Measurements from ENCODE around the gene MIB1.
A peak's percentile ranks its signal among the peaks of the same experiment; 100 is the strongest.

Gene MIB1

DNA sequence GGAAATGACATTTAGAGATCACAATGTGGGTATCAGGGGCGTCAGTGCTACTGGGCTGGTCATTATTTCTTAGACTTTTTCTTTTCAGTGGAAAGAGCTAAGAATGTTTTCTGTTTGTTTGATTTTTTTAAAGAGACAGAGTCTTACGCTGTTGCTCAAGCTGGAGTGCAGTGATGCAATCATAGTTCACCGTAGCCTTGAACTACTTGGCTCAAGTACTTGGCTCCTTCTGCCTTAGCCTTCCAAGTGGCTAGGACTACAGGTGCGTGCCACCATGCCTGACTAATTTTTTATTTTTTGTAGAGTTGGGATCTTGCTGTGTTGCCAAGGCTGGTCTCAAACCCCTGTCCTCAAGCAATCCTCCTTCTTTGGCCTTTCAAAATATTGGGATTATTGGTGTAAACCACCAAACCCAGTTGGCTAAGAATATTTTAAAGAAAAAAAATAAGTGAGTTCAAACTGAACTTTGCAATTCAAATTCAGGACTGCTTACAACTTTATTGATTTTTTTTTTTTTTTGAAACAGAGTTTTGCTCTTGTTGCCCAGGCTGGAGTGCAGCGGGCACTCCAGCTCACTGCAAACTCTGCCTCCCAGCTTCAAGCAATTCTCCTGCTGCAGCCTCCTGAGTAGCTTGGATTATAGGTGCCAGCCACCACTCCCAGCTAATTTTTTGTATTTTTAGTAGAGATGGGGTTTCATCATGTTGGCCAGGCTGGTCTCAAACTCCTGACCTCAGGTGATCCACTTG is 154.2 kb downstream of the MIB1 start:
- no peak for DNase-seq (ENCODE audit: low read depth in 2 of 2)

DNA sequence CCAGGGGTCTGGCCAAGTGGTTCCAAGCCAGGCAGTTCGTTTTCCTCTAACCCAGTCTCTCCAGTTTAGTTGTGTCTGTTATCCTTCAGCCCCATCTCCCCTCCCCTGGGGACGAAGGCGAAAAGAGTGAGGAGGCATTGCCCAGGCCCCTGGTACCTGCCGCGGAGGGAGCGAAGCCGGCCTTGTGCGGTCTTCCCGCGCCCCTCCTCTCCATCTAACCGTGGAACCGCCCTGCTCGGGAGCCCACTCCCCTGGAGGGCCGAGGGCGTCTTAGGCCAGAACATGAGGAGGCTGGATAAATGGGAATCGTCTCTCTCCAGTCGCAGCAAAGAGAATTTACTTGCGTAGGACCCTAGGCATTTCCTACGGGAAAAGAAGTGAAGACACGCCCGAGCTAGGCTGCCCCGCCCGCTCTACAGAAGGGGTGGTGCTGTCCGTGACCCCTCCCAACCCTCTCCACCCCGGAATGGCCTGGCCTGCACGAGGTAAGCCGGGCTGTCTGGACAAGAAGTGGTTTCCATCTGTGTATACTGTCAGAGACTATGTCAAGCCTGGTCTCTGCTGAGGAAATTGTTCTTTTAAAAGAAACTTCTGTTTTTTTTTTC is 156.2 kb downstream of the MIB1 start:
- DNase-seq (ENCODE audit: low read depth in 2 of 2): no peak

DNA sequence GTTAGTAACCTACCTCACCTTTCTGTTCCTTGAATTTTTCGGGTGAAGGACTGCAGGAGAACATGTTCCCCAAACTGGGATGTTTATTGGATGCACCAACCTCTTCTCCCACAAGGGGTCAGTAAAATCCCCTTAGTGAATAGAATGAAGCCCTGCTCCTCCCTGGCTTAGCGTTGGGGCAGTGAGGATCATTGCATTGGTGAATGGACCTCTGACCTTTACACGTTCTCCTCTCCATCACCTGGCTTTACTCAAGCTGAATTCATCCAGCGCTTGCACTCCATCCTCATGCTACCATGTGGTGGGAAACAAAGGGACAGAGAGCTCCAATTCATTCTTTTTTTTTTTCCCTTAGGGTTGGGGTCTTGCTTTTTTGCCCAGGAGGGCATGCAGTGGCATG is 157.2 kb downstream of the MIB1 start:
- peak in 1 of 2 donors; percentile 5 for DNase-seq (ENCODE audit: low read depth in 2 of 2)

DNA sequence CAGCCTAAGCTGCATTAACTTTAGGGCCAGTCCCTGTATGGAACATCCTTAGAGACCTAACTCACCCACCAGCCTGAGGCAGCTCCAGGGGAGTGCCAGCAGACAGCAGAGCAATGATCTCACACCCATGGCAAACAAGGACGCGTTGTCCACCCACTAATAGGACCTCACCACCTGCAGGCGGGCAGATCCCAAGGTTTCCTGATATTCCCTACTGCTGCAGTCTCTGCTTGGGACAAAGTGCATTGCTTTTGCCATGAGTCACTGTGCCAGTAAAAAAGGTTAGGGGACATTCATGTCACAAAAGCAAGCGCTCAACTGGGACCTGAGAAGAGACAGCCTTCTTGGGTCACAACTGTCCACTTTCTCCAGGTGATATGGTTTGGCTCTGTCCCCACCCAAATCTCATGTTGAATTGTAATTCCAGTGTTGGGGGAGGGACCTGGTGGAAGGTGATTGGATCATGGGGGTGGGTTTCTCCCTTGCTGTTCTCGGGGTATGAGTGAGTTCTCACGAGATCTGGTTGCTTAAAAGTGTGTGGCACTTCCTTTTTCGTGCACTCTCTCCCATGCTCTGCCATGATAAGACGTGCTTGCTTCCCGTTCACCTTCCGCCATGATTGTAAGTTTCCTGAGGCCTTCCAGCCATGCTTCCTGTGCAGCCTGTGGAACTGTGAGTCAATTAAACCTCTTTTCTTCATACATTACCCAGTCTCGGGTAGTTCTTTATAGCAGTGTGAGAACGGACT is 160.2 kb downstream of the MIB1 start:
- DNase-seq (ENCODE audit: low read depth in 2 of 2): no peak

DNA sequence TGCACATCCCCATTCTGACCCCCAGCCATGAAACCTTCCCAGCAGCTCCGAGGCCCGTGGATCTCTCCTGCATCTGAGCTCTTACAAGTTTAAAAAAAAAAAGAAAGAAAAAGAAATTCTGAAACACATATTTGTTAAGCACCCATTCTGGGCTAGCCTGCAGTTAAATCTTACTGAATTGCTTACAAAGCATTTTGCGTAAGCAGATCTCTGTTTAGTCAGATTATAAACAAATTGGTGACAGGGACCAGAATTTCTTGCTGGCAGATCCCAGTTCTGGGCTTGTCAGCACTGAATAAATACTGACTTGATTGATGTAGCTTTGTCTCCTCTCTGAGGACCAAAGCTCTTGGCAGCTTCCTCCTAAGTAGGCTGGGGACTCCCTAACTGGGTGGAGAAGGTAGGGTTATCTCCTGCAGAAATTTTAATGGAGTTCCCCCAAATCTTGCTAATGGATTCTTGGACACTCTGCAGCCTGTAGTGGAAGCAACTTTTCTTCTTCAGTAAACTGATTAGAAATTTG is 160.9 kb downstream of the MIB1 start:
- DNase-seq (ENCODE audit: low read depth in 2 of 2): no peak

DNA sequence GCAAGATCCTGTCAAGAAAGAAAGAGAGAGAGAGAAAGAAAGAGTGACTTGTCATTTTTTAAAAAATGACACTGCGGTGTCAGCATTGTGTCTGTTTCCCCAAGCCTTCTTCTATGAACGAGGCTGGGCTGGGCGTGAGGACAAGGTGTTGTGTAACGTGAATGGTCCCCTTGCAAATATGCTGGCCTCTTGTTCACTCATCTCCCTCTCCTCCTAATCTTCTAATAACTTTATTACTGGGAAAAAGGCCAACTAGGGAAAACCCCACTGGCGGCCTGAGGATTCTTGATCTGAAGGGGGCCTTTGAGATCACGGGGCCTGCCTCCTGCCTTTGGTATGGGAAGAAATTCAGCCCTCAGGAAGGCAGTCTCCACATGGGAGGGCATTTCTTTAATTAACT is 163.1 kb downstream of the MIB1 start:
- DNase-seq (ENCODE audit: low read depth in 2 of 2): no peak

DNA sequence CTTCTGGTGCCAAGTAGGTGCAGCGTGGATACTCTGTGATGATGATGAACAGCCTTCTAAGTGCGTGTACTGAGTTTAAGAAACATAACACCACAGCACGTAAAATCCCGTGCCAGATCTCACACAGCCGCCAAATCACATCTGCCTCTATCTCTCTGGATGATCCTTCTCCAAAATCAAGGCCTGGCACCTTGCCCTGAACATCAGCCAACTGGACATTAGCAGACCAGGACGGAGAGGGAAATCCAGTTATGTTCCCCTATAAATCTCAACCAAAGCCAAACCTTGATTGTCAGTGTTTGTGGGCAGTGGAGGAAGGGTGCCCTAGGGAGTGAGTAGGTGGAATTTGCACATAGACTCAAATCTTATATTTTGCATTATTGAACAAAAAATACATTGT is 164.3 kb downstream of the MIB1 start:
- no peak for DNase-seq (ENCODE audit: low read depth in 2 of 2)

DNA sequence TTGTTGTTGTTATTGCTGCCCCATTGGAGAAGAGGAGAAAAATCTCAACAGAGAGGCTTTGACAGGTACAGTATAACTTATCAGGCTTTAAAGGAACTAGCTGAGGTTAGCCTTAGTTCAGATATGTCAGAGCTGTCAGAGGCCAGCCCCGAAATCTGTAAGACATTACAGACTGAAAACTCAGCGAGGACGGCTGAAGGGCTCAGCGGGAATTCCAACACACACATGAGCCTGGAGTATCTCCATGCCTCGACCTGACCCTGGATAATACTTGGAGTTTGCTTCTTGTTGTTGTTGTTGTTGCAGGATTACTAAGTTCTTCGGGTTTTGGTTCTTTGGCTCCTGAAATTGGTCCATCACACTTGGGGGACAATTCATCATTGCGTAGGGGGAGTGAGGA is 166.9 kb downstream of the MIB1 start:
- no peak for DNase-seq (ENCODE audit: low read depth in 2 of 2)

DNA sequence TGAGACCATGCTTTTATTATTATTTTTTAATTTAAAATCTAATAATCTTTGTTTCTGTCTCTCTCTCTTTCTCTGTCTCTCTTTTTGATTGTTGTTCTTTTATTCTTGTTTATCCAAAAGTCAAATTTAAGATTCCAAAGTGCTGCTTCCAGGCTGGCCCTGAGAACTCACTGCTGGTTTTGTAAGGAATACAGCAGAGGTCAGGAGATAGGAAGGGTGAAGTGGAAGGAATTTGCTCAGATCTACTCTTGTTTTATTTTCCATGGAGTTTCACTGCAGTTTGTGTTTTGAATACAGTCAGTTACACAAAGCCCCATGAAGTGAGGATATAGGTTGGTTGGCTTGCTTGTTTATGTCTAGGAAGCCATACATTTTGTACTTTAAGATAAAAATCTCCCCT is 168.1 kb downstream of the MIB1 start:
- no peak for DNase-seq (ENCODE audit: low read depth in 2 of 2)

DNA sequence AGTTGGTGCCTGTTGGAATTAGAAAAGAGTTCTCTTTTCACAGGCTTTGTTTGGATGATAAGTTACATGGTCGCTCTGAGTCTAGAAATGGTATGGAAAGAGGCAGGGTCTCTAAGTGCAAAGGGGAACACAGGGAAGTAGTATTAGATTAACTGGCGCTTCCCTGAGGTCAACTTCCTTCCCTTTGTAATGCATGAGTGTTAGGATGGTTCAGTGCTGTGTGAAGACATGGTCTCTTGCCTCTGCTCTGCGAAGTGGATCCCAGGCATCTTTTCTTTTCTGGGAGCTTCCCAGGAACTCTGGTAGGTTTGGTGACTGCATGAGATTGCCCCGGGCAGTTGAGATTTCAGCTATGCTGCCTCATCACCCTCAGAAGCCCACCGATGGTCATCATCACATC is 170.3 kb downstream of the MIB1 start:
- DNase-seq (ENCODE audit: low read depth in 2 of 2): no peak

DNA sequence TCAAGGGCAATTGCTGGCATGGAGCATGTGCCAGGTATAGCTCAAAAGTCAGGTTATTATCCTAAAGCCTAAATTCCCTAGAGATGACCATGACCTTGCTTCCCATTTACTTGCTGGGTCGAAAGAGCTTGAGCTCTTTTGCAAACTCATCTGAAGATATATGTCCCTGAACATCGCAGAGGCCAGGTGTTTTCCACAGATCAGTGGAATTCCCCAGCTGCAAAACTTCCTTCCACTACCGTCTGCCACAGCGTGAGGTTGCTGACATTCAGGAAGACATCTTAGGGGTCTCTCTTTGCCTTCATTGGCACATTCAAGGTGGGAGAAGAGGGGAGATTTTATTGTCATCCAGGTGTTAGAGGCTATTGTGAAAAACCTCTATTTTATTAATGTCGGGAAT is 171.0 kb downstream of the MIB1 start:
- no peak for DNase-seq (ENCODE audit: low read depth in 2 of 2)

DNA sequence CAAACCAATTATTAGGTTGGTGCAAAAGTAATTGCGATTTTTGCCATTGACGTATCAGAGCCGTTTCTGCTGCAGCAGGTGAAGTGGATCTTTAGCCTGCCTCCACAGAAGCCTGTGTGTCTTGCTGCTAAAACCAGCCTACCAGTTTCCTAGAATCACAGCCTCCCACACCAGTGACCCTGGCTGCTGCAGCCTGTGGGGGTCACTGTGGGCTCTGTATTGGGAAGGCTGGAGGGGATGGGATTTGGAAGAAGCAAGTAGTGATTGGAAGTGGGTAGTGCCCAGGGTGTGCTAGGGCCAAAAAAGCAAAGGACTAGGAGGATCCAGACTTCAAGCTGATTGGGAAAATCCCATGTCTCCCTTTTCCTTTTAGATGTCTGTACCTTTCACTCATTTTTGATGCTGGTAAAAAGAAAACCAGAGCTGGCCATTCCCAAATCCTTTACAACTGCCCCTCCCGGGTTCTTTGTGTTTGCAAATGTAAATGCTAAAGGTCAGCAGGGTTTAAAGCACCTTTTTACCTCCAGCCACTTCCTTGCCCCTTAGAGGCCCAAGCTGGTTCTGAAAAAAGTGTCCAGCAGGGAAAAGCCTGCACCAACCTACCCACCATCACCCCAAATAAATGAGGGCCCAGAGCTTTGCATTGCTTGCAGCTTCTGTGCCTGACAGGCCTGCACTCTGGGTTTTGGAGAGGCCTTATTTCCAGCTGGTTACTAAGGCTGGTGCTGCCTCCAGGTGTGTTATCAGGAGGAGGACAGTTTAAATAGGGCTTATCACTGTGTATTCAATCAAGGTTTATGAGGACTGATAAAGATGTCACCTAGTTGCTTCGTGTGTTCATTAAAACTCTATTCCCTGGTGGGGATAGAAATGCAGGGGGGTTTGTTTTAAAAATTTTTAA is 172.0 kb downstream of the MIB1 start:
- no peak for DNase-seq (ENCODE audit: low read depth in 2 of 2)

DNA sequence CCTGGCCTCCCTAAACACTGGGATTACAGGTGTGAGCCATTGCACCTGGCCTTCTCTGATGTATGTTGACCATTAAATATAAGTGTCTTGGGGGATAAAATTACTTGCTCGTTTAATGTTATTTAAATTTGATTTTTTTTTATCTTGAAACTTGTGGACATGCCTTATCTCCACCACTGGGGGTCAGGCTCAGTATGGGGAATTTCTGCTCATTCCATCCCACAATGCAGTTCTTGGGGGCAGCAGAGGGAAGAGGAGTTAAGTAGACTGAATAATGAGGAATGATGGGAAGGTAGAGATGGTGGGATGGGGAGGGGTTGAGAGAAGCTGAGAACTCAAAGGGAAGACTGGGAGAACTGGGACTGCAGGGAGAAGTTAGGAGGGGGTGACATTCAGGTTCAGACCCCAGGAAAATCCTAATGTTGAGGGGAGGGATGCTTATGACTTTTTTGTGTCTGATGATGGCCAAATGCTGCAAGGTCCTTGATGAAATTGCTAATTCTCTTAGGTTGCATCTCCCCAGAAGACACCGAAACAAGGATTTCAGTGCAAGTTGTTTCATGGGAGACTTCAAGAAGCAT is 174.2 kb downstream of the MIB1 start:
- no peak for DNase-seq (ENCODE audit: low read depth in 2 of 2)

DNA sequence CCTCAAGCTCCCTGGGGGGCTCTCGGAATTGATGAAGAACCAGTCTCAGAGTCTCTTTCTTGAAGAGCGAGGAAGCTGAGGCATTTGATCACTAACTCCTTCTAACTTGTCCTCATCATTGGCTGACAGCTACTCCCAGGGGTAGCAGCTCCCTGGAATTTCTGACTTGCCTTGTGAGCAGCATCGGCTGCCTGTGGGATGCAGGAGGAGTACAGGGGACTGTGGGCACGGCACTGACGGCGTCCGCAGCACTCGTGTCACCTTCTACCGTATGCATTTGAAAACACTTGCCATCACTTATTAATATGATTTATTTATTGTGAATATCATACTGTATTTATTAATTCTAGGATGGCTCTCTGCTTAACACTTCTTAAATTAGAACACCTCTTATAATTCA is 175.0 kb downstream of the MIB1 start:
- DNase-seq (ENCODE audit: low read depth in 2 of 2): no peak

DNA sequence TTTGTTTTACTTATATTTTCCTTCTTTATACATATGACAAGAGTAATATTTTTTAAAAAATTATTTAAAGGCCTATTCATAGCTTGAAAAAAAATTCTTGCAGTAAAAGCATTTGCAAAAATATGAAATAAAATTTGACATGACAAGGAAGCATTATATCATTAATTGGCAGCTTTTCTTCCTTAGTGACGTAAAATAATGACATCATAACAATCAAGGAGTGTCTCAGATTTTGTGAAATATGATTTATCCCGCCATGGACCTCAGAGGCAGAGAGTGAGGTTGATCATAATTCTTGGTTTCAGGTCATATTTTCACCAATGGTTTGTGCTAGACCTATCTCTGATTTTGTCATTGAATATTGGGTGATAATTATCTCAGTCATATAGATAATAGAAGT is 176.0 kb downstream of the MIB1 start:
- DNase-seq (ENCODE audit: low read depth in 2 of 2): no peak

DNA sequence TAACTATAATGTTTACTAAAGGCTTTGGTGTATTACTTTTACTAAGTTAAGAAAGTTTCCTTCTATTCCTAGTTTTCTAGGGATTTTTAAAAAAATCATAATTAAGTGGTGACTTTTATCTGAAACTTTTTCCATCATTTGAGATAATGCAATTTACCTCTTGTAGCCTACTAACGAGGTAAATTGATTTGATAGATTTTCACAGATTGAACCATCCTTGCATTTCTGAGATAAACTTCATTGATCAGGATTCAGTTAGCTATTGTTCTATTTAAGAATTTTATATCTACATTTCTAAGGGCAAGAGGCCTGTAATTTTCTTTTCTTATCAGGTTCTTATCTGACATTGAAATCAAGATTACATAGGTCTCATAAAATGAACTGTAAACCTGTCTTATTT is 178.1 kb downstream of the MIB1 start:
- no peak for DNase-seq (ENCODE audit: low read depth in 2 of 2)
